Transverse colon (tissue), 4 donors: ENCODE data around the gene GPR152. TPM values are rescaled to one million over a fixed set of nuclear protein-coding genes. Genes with fewer than 3 reads are reported as not detected.
A peak's percentile ranks its signal among the peaks of the same experiment; 100 is the strongest.

Experiments used
- DNase-seq: peaks from one replicate; pipeline ENCODE4 v3.0.0-alpha.2; 2019
- H3K27ac ChIP-seq, 4 donors: fragments of 200-600 bp; sonication (generic); 2 replicates each; pipeline ENCODE4 v1.5.1; 2016 to 2018; ENCODE audit warnings: inconsistent platforms in 4 of 4
- H3K27me3 ChIP-seq: fragments of 200-600 bp; sonication (generic); 2 replicates; pipeline ENCODE4 v1.5.1; 2017; ENCODE audit warnings: inconsistent platforms
- H3K36me3 ChIP-seq, 4 donors: fragments of 200-600 bp; sonication (generic); 2 replicates each; pipeline ENCODE4 v1.5.1; 2017 to 2019; ENCODE audit warnings: inconsistent platforms in 4 of 4
- H3K4me1 ChIP-seq, 4 donors: fragments of 200-600 bp; sonication (generic); 2 replicates each; pipeline ENCODE4 v1.5.1; 2017 to 2020; ENCODE audit warnings: inconsistent platforms in 4 of 4
- H3K4me3 ChIP-seq, 4 donors: fragments of 200-600 bp; sonication (generic); 1 replicate in 1 of 4; 2 replicates in 3 of 4; pipeline versions ENCODE4 v1.5.1 to v1.6.1; 2017 to 2019; ENCODE audit warnings: inconsistent platforms in 4 of 4
- H3K9me3 ChIP-seq, 2 donors: fragments of 200-600 bp; sonication (generic); 2 replicates each; pipeline ENCODE4 v1.5.1; 2017 to 2019; ENCODE audit warnings: inconsistent platforms in 2 of 2
- CTCF ChIP-seq, 5 experiments: fragments of 200-600 bp in 3 of 5; fragments of 450-650 bp in 2 of 5; sonication (generic) in 3 of 5; IDR thresholded peaks; 1 replicate in 2 of 5; 2 replicates in 3 of 5; pipeline ENCODE4 v1.5.1; 2016 to 2017; ENCODE audit warnings: antibody characterized with exemption in 5 of 5, inconsistent platforms in 3 of 5, mild to moderate bottlenecking in 2 of 5, moderate library complexity in 1 of 5
- EP300 ChIP-seq: sonication (generic); formaldehyde crosslinking; IDR thresholded peaks from one replicate; pipeline ENCODE4 v1.6.1; 2017; ENCODE audit warnings: antibody characterized with exemption, low read depth
- POLR2A ChIP-seq: fragments of 450-650 bp; IDR thresholded peaks from one replicate; pipeline ENCODE4 v1.6.1; 2016; ENCODE audit warnings: antibody characterized with exemption, mild to moderate bottlenecking, moderate library complexity
- POLR2AphosphoS5 ChIP-seq, 3 donors: sonication (generic); formaldehyde crosslinking; IDR thresholded peaks; one replicate each; pipeline ENCODE4 v1.6.1; 2016; ENCODE audit warnings: antibody characterized with exemption in 3 of 3
- WGBS, 2 donors: methylation state at CpG; one replicate each; pipeline ENCODE4 v1.1.5; 2018; ENCODE audit warnings: low coverage in 1 of 2; 5-methylcytosine and 5-hydroxymethylcytosine counted together
- in situ Hi-C, 4 donors: fragments of 200-750 bp; cut with MboI; loops; one replicate each; pipeline versions ENCODE4 v1.15.0 to v1.15.1; 2017; ENCODE audit warnings: low sequenced_read_pairs in 3 of 4, low pct_ligation_motif_present in 1 of 4, low pct_unique_long_range_greater_than_20kb in 1 of 4
- intact Hi-C: fragments of 100-400 bp; cut with DNase I; formaldehyde crosslinking; loops from one replicate; pipeline ENCODE4 v1.15.1; 2023; ENCODE audit warnings: low total_unique reads
- total RNA-seq, 4 donors: library from RNA; depleted of rRNA; stranded (reverse); fragments of >200 nt; gene quantifications; one replicate each; pipeline ENCODE4 v1.1.0, GENCODE V29; 2016

GPR152 gene
- total RNA-seq, 4 donors from 2014 or later: not detected

GRCh38 chr11:67463680-67464410, 11.3 kb upstream of the GPR152 start:
- Histone ChIP-seq H3K27ac (peak overlapping the region; percentile 92 to 96 (median 94)), H3K36me3 (no peaks in the 10 kb centered on the region), H3K4me1 (peaks cover 22 to 36% (median 30%) of the 10 kb centered on the region in 4 donors), H3K9me3 (no peaks in the 10 kb centered on the region), H3K27me3 (no peaks in the 10 kb centered on the region), H3K4me3 (peak overlapping the region; percentile 31 to 58 (median 53))
- DNase-seq: peak; percentile 69
- intact Hi-C loops: no loop called here
- WGBS, 2 donors: 82% methylated on average over 18 of the region's 20 CpGs; no CpG with 5 or more reads in 1 of the 2 donors
- in situ Hi-C loops: no loop called here
- TF ChIP-seq CTCF (IDR thresholded peaks at IDR 0.05) (no peak), POLR2A (peak; percentile 6), POLR2AphosphoS5 (IDR thresholded peaks at IDR 0.05) (peak in 1 of 3 donors; percentile 34)

GRCh38 chr11:67463186-67463585, 10.7 kb upstream of the GPR152 start:
- Histone ChIP-seq H3K4me3 (no peak overlapping the region), H3K4me1 (peaks cover 22 to 33% (median 27%) of the 10 kb centered on the region in 4 donors), H3K9me3 (no peaks in the 10 kb centered on the region), H3K27ac (peak overlapping the region in 1 of 4 donors; percentile 96), H3K27me3 (no peaks in the 10 kb centered on the region), H3K36me3 (no peaks in the 10 kb centered on the region)
- no peak for DNase-seq
- TF ChIP-seq POLR2A (no peak), EP300 (no peak), POLR2AphosphoS5 (IDR thresholded peaks at IDR 0.05) (no peak), CTCF (IDR thresholded peaks at IDR 0.05) (no peak)
- in situ Hi-C loops: no loop called here
- intact Hi-C loops: no loop called here
- 83 to 89% methylated on average over 3 to 10 of the region's 10 CpGs for whole genome bisulfite sequencing, 2 donors

- in situ Hi-C loops (no loop called here), intact Hi-C loops (no loop called here)
- TF ChIP-seq CTCF (IDR thresholded peaks at IDR 0.05): no peak
- TF ChIP-seq EP300: no peak
- TF ChIP-seq POLR2A: no peak
- TF ChIP-seq POLR2AphosphoS5 (IDR thresholded peaks at IDR 0.05): no peak
- Histone ChIP-seq H3K9me3 (no peaks in the 10 kb centered on the region), H3K36me3 (no peaks in the 10 kb centered on the region), H3K27ac (no peak overlapping the region), H3K27me3 (no peaks in the 10 kb centered on the region), H3K4me1 (no peaks in the 10 kb centered on the region), H3K4me3 (no peak overlapping the region)
- WGBS, 2 donors: 86 to 88% methylated on average over 14 to 19 of the region's 19 CpGs
- no peak for DNase-seq
Observed at GRCh38 chr11:67458266-67458665, 5.7 kb upstream of the GPR152 start.

GRCh38 chr11:67457453-67457852, 4.9 kb upstream of the GPR152 start:
- Histone ChIP-seq H3K36me3 (no peaks in the 10 kb centered on the region), H3K9me3 (no peaks in the 10 kb centered on the region), H3K4me1 (no peaks in the 10 kb centered on the region), H3K27me3 (no peaks in the 10 kb centered on the region), H3K27ac (no peak overlapping the region), H3K4me3 (no peak overlapping the region)
- 80 to 92% methylated on average over 1 to 11 of the region's 12 CpGs for WGBS, 2 donors
- intact Hi-C loops: no loop called here
- no peak for DNase-seq
- TF ChIP-seq POLR2A (no peak), POLR2AphosphoS5 (IDR thresholded peaks at IDR 0.05) (no peak), EP300 (no peak)
- in situ Hi-C loops: no loop called here
